Stomach (tissue), 4 donors: ENCODE results near the gene PRKAR2B.

Source experiments
- CTCF ChIP-seq, 7 experiments: fragments of 450-650 bp in 4 of 7; fragments of 200-600 bp in 3 of 7; sonication (generic) in 3 of 7; IDR thresholded peaks; one replicate each; pipeline ENCODE4 v1.5.1; 2016 to 2019; ENCODE audit warnings: antibody characterized with exemption in 7 of 7, control low read depth in 2 of 7, mild to moderate bottlenecking in 1 of 7
- EP300 ChIP-seq: sonication (generic); formaldehyde crosslinking; IDR thresholded peaks from one replicate; pipeline ENCODE4 v1.6.1; 2017; ENCODE audit warnings: antibody characterized with exemption
- POLR2A ChIP-seq, 4 donors: fragments of 450-650 bp; IDR thresholded peaks; one replicate each; pipeline ENCODE4 v1.6.1; 2016; ENCODE audit warnings: antibody characterized with exemption in 4 of 4, control low read depth in 2 of 4, mild to moderate bottlenecking in 1 of 4, moderate library complexity in 1 of 4
- POLR2AphosphoS5 ChIP-seq, 3 donors: sonication (generic); formaldehyde crosslinking; IDR thresholded peaks; one replicate each; pipeline ENCODE4 v1.6.1; 2016; ENCODE audit warnings: antibody characterized with exemption in 3 of 3

GRCh38 chr7:107128217-107128616 is 83.7 kb downstream of the PRKAR2B start:
- no peak for TF ChIP-seq CTCF (IDR thresholded peaks at IDR 0.05)
- no peak for TF ChIP-seq POLR2A (IDR thresholded peaks at IDR 0.05)
- no peak for TF ChIP-seq POLR2AphosphoS5 (IDR thresholded peaks at IDR 0.05)
- TF ChIP-seq EP300 = no peak
